Uterus (tissue), 2 donors: Measurements from ENCODE around the gene ADAMTS9.

Experiments used
- POLR2A ChIP-seq, 2 donors: fragments of 450-650 bp; IDR thresholded peaks; one replicate each; pipeline ENCODE4 v1.6.1; 2016; ENCODE audit warnings: antibody characterized with exemption in 2 of 2, mild to moderate bottlenecking in 1 of 2, moderate library complexity in 1 of 2
- TF ChIP-seq, protein P1 (sequence below), 4 experiments: fragments of 200-600 bp in 2 of 4; fragments of 450-650 bp in 2 of 4; sonication (generic) in 2 of 4; IDR thresholded peaks; one replicate each; pipeline ENCODE4 v1.5.1; 2016 to 2019; ENCODE audit warnings: antibody characterized with exemption in 4 of 4, mild to moderate bottlenecking in 2 of 4, moderate library complexity in 1 of 4

DNA sequence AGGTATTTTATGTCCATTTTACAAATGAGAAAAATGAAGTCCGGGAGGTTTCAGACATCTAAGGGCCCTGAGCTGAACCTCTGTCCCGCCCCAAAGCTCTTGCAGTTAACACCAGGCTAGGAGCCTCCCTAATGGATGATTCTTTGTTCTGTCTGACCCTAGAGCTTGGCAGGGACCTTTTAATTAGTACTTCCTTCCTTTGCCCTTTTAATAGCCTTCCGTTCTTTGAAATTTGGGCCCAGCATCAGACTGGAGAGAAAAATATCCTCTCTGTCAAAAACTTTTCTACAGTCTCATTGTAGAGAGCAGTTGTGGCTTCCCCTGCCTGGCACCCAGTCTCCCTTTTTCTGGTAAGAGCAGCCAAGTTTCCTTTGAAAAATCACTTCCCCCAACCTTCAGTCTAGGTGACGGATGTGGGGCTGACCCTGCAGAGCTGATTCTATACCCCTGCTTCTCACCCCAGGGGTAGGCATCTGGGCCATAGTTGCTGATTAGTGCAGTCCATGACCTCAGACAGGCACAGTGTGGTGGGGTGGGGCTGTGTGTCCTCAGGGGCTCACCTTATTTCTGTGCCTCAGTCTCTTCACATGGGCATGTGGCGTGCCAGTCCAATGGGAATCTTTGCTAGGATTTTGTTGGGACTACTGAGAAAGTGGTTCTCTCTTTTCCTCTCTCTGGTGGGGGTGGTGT is 220.4 kb downstream of the ADAMTS9 start:
- TF ChIP-seq, protein P1, sequence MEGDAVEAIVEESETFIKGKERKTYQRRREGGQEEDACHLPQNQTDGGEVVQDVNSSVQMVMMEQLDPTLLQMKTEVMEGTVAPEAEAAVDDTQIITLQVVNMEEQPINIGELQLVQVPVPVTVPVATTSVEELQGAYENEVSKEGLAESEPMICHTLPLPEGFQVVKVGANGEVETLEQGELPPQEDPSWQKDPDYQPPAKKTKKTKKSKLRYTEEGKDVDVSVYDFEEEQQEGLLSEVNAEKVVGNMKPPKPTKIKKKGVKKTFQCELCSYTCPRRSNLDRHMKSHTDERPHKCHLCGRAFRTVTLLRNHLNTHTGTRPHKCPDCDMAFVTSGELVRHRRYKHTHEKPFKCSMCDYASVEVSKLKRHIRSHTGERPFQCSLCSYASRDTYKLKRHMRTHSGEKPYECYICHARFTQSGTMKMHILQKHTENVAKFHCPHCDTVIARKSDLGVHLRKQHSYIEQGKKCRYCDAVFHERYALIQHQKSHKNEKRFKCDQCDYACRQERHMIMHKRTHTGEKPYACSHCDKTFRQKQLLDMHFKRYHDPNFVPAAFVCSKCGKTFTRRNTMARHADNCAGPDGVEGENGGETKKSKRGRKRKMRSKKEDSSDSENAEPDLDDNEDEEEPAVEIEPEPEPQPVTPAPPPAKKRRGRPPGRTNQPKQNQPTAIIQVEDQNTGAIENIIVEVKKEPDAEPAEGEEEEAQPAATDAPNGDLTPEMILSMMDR (IDR thresholded peaks at IDR 0.05), result no peak
- TF ChIP-seq POLR2A (IDR thresholded peaks at IDR 0.05), result no peak
